GM21717 (cell line): ENCODE data around the gene UBE2F.

Source experiments
- ATAC-seq: cut with Tn5 transposase; IDR thresholded peaks from one replicate; pipeline ENCODE4 v1.9.1; 2021; ENCODE audit warnings: mild to moderate bottlenecking, moderate library complexity; ENCODE audit not compliant: unreplicated experiment

Gene UBE2F

GRCh38 chr2:238069021-238069709 lies 102.4 kb downstream of the UBE2F start:
- no peak for ATAC-seq

GRCh38 chr2:238069877-238070276 lies 103.1 kb downstream of the UBE2F start:
- ATAC-seq, result no peak

GRCh38 chr2:238075397-238075796 lies 108.6 kb downstream of the UBE2F start:
- no peak for ATAC-seq

GRCh38 chr2:238077292-238077691 lies 110.5 kb downstream of the UBE2F start:
- ATAC-seq, result no peak

GRCh38 chr2:238079874-238080327 lies 113.1 kb downstream of the UBE2F start:
- ATAC-seq, result no peak

- no peak for ATAC-seq
Measured at GRCh38 chr2:238080518-238080917, 113.7 kb downstream of the UBE2F start.

- ATAC-seq, result no peak
Measured at GRCh38 chr2:238081150-238081549, 114.3 kb downstream of the UBE2F start.

GRCh38 chr2:238081561-238081960 lies 114.7 kb downstream of the UBE2F start:
- ATAC-seq, result no peak

- ATAC-seq, result no peak
Measured at GRCh38 chr2:238082151-238082550, 115.3 kb downstream of the UBE2F start.

- no peak for ATAC-seq
Measured at GRCh38 chr2:238082827-238083226, 116.0 kb downstream of the UBE2F start.

GRCh38 chr2:238083919-238084318 lies 117.1 kb downstream of the UBE2F start:
- no peak for ATAC-seq

- ATAC-seq, result no peak
Measured at GRCh38 chr2:238084761-238085160, 117.9 kb downstream of the UBE2F start.

- ATAC-seq, result no peak
Measured at GRCh38 chr2:238085899-238086298, 119.1 kb downstream of the UBE2F start.

- ATAC-seq, result no peak
Measured at GRCh38 chr2:238087211-238087610, 120.4 kb downstream of the UBE2F start.

GRCh38 chr2:238090887-238091286 lies 124.1 kb downstream of the UBE2F start:
- no peak for ATAC-seq

GRCh38 chr2:238091436-238092060 lies 124.7 kb downstream of the UBE2F start:
- no peak for ATAC-seq
